Transverse colon (tissue), 4 donors: Measurements from ENCODE around the gene KRT78.

Experiments used
- POLR2AphosphoS5 ChIP-seq, 3 donors: sonication (generic); formaldehyde crosslinking; IDR thresholded peaks; one replicate each; pipeline ENCODE4 v1.6.1; 2016; ENCODE audit warnings: antibody characterized with exemption in 3 of 3
- TF ChIP-seq, protein P1 (sequence below), 5 experiments: fragments of 200-600 bp in 3 of 5; fragments of 450-650 bp in 2 of 5; sonication (generic) in 3 of 5; IDR thresholded peaks; 1 replicate in 2 of 5; 2 replicates in 3 of 5; pipeline ENCODE4 v1.5.1; 2016 to 2017; ENCODE audit warnings: antibody characterized with exemption in 5 of 5, inconsistent platforms in 3 of 5, mild to moderate bottlenecking in 2 of 5, moderate library complexity in 1 of 5

DNA sequence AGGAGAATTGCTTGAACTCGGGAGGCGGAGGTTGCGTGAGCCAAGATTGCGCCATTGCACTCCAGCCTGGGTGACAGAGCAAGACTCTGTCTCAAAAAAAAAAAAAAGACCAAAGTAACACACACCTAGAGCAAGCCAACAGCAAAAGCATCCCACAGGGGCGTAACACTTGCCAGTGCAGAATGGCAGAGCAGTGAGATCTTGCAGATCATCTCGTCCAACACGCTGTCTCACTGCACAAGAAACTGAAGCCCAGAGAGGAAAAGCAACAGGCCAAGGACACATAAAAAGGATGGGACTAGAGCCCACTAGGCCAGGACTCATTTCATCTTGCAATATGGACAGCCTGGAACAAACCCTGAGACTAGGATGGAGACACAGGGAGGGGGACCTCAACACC is 12.7 kb upstream of the KRT78 start:
- TF ChIP-seq, protein P1, sequence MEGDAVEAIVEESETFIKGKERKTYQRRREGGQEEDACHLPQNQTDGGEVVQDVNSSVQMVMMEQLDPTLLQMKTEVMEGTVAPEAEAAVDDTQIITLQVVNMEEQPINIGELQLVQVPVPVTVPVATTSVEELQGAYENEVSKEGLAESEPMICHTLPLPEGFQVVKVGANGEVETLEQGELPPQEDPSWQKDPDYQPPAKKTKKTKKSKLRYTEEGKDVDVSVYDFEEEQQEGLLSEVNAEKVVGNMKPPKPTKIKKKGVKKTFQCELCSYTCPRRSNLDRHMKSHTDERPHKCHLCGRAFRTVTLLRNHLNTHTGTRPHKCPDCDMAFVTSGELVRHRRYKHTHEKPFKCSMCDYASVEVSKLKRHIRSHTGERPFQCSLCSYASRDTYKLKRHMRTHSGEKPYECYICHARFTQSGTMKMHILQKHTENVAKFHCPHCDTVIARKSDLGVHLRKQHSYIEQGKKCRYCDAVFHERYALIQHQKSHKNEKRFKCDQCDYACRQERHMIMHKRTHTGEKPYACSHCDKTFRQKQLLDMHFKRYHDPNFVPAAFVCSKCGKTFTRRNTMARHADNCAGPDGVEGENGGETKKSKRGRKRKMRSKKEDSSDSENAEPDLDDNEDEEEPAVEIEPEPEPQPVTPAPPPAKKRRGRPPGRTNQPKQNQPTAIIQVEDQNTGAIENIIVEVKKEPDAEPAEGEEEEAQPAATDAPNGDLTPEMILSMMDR (IDR thresholded peaks at IDR 0.05): no peak
- TF ChIP-seq POLR2AphosphoS5 (IDR thresholded peaks at IDR 0.05): no peak
